GM20431 (cell line): Measurements from ENCODE around the gene STYK1.
"Not testable (repeated sequence)": the region's sequence is repeated elsewhere in the genome, so short reads cannot be mapped to it uniquely, and the experiment has no call there.

Experiments used
- in situ Hi-C: fragments of 300-500 bp; cut with MseI, MboI; formaldehyde crosslinking; loops from one replicate; pipeline ENCODE4 v1.15.0; 2020; ENCODE audit warnings: low sequenced_read_pairs; ENCODE audit not compliant: unreplicated experiment

STYK1 gene

DNA sequence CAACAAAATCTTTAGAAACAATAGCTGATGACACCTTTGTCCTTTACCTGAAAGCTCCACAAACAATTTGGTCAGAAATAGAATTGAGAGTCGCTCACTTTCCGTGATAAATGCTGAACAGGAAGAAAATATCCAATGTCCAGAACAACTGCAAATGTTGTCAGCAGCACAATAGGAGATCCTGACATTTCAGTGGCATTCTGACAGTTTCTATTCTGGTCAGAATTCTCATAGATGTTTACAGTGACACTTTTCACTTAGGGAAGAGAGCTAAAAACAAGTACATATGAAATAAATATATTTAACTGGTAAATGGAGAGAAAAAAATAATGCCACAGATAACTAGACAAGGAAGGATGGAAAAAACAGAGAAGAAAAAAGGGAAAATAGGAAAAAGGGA is 99.5 kb downstream of the STYK1 start:
- in situ Hi-C loops, result no loop called here

DNA sequence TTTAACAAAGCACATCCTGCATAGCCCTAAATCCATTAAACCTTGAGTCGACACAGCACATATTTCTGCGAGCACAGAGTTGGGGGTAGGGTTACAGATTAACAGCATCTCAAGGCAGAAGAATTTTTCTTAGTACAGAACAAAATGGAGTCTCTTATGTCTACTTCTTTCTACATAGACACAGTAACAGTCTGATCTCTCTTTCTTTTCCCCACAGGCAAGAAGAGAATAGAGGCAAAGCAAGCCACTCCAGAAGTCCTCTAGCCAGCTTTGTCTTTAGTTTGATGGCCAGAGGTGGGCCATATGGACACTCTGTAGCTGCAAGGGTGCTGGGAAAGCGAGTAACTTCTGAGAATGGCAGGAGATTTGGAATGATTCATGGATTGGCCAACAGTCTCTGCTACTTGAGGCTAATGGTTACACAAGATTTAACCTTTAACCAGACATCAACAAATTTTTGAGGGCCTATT is 101.8 kb downstream of the STYK1 start:
- in situ Hi-C loops, result not testable (repeated sequence)

- in situ Hi-C loops, result no loop called here
These were observed 102.7 kb downstream of the STYK1 start for GRCh38 chr12:10571141-10571540.
